H9 (cell line): ENCODE data around the gene SIGLEC1. TPM values are rescaled to one million over a fixed set of nuclear protein-coding genes. Genes with fewer than 3 reads are reported as not detected.

ENCODE experiments used
- DNase-seq: peaks from one replicate; pipeline ENCODE4 v3.0.0-alpha.2; 2017
- H2AFZ ChIP-seq: one replicate; pipeline ENCODE4 v1.6.1; 2013; ENCODE audit warnings: mild to moderate bottlenecking, low read length, control low read depth, moderate library complexity
- H2AK5ac ChIP-seq: 2 replicates; pipeline ENCODE4 v1.6.1; 2013; ENCODE audit warnings: low read length, control low read depth, mixed read lengths; ENCODE audit not compliant: insufficient read length
- H2BK120ac ChIP-seq: one replicate; pipeline ENCODE4 v1.6.1; 2013; ENCODE audit warnings: low read depth, mild to moderate bottlenecking, low read length, control low read depth, inconsistent platforms; ENCODE audit not compliant: poor library complexity, severe bottlenecking
- H2BK12ac ChIP-seq: 2 replicates; pipeline ENCODE4 v1.6.1; 2013; ENCODE audit warnings: low read length, control low read depth, mixed read lengths, low read depth; ENCODE audit not compliant: insufficient read length
- H2BK15ac ChIP-seq: 2 replicates; pipeline ENCODE4 v1.6.1; 2013; ENCODE audit warnings: low read depth, low read length, control low read depth
- H2BK20ac ChIP-seq: one replicate; pipeline ENCODE4 v1.6.1; 2013; ENCODE audit warnings: low read depth, mild to moderate bottlenecking, low read length, control low read depth, inconsistent platforms; ENCODE audit not compliant: poor library complexity, severe bottlenecking
- H2BK5ac ChIP-seq: 2 replicates; pipeline ENCODE4 v1.6.1; 2013; ENCODE audit warnings: low read length, control low read depth, mixed read lengths; ENCODE audit not compliant: insufficient read length
- H3K14ac ChIP-seq: 2 replicates; pipeline ENCODE4 v1.6.1; 2013; ENCODE audit warnings: low read length, control low read depth; ENCODE audit not compliant: insufficient read depth
- H3K18ac ChIP-seq: 2 replicates; pipeline ENCODE4 v1.6.1; 2013; ENCODE audit warnings: low read depth, mild to moderate bottlenecking, mixed read lengths, low read length, control low read depth; ENCODE audit not compliant: insufficient read length
- H3K23ac ChIP-seq: 2 replicates; pipeline ENCODE4 v1.6.1; 2013; ENCODE audit warnings: low read length, control low read depth, mixed read lengths, low read depth; ENCODE audit not compliant: insufficient read length
- H3K23me2 ChIP-seq: 2 replicates; pipeline ENCODE4 v1.6.1; 2013; ENCODE audit warnings: low read depth, mild to moderate bottlenecking, mixed read lengths, low read length, control low read depth; ENCODE audit not compliant: insufficient read length, poor library complexity, severe bottlenecking
- H3K27ac ChIP-seq: 2 replicates; pipeline ENCODE4 v1.5.1; 2013; ENCODE audit warnings: low read length, control low read depth, mixed read lengths, low read depth; ENCODE audit not compliant: insufficient read length
- H3K27me3 ChIP-seq: 2 replicates; pipeline ENCODE4 v1.6.1; 2013; ENCODE audit warnings: low read length, control low read depth, inconsistent platforms; ENCODE audit not compliant: insufficient read depth
- H3K4ac ChIP-seq: 2 replicates; pipeline ENCODE4 v1.6.1; 2013; ENCODE audit warnings: low read depth, mild to moderate bottlenecking, control low read depth, inconsistent platforms, low read length, moderate library complexity
- H3K4me1 ChIP-seq: 2 replicates; pipeline ENCODE4 v1.6.1; 2013; ENCODE audit warnings: low read length, control low read depth, inconsistent platforms; ENCODE audit not compliant: insufficient read depth
- H3K4me2 ChIP-seq: 2 replicates; pipeline ENCODE4 v1.6.1; 2013; ENCODE audit warnings: low read length, control low read depth, mixed read lengths; ENCODE audit not compliant: insufficient read length, insufficient read depth
- H3K56ac ChIP-seq: 2 replicates; pipeline ENCODE4 v1.6.1; 2013; ENCODE audit warnings: low read depth, mild to moderate bottlenecking, mixed read lengths, low read length, control low read depth; ENCODE audit not compliant: insufficient read length
- H3K79me1 ChIP-seq: 2 replicates; pipeline ENCODE4 v1.6.1; 2013; ENCODE audit warnings: low read depth, mild to moderate bottlenecking, moderate library complexity, low read length, control low read depth, inconsistent platforms; ENCODE audit not compliant: insufficient read depth, poor library complexity, severe bottlenecking
- H3K79me2 ChIP-seq: 2 replicates; pipeline ENCODE4 v1.6.1; 2013; ENCODE audit warnings: low read length, control low read depth, inconsistent platforms; ENCODE audit not compliant: insufficient read depth
- H3K9ac ChIP-seq: 2 replicates; pipeline ENCODE4 v1.6.1; 2013; ENCODE audit warnings: low read length, control low read depth, mixed read lengths; ENCODE audit not compliant: insufficient read length; ENCODE audit errors: extremely low read depth
- H3K9me3 ChIP-seq: one replicate; pipeline ENCODE4 v1.6.1; 2013; ENCODE audit warnings: low read depth, low read length, inconsistent platforms; ENCODE audit not compliant: control insufficient read depth
- H3T11ph ChIP-seq: one replicate; pipeline ENCODE4 v1.6.1; 2013; ENCODE audit warnings: mild to moderate bottlenecking, low read length, control low read depth, inconsistent platforms
- H4K20me1 ChIP-seq: one replicate; pipeline ENCODE4 v1.6.1; 2013; ENCODE audit not compliant: control insufficient read depth, insufficient read length, insufficient read depth
- H4K5ac ChIP-seq: 2 replicates; pipeline ENCODE4 v1.6.1; 2013; ENCODE audit warnings: low read depth, mild to moderate bottlenecking, mixed read lengths, low read length, control low read depth; ENCODE audit not compliant: insufficient read length
- H4K8ac ChIP-seq: replicated peaks from 2 replicates; pipeline ENCODE4 v1.6.1; 2013; ENCODE audit warnings: low read length, control low read depth, mixed read lengths, low read depth; ENCODE audit not compliant: insufficient read length
- H4K91ac ChIP-seq: 2 replicates; pipeline ENCODE4 v1.6.1; 2013; ENCODE audit warnings: low read depth, mild to moderate bottlenecking, moderate library complexity, mixed read lengths, low read length, control low read depth; ENCODE audit not compliant: insufficient read length
- H3K27ac Mint-ChIP-seq, 3 experiments: 2 replicates in 2 of 3; 3 replicates in 1 of 3; pipeline ENCODE4 v1.8.0; 2020 to 2021; ENCODE audit warnings: mixed read lengths in 3 of 3, mild to moderate bottlenecking in 1 of 3, moderate library complexity in 1 of 3
- H3K27me3 Mint-ChIP-seq: 2 replicates; pipeline ENCODE4 v1.8.0; 2021; ENCODE audit warnings: low read depth, mild to moderate bottlenecking, moderate library complexity, mixed read lengths
- H3K36me3 Mint-ChIP-seq, 3 experiments: 2 replicates in 2 of 3; 3 replicates in 1 of 3; pipeline ENCODE4 v1.8.0; 2020 to 2021; ENCODE audit warnings: low read depth in 3 of 3, mixed read lengths in 3 of 3; ENCODE audit not compliant: insufficient read depth in 1 of 3
- H3K4me1 Mint-ChIP-seq, 2 experiments: 2 replicates each; pipeline ENCODE4 v1.8.0; 2020; ENCODE audit warnings: mixed read lengths in 2 of 2
- H3K4me3 Mint-ChIP-seq, 2 experiments: 2 replicates in 1 of 2; 3 replicates in 1 of 2; pipeline ENCODE4 v1.8.0; 2020 to 2021; ENCODE audit warnings: mild to moderate bottlenecking in 2 of 2, mixed read lengths in 2 of 2, moderate library complexity in 1 of 2
- H3K9me3 Mint-ChIP-seq, 2 experiments: 2 replicates in 1 of 2; 3 replicates in 1 of 2; pipeline ENCODE4 v1.8.0; 2020; ENCODE audit warnings: mild to moderate bottlenecking in 2 of 2, mixed read lengths in 2 of 2, moderate library complexity in 1 of 2
- CTCF ChIP-seq: fragments of 200-600 bp; sonication (generic); conservative IDR thresholded peaks from 3 replicates; pipeline ENCODE4 v1.8.0; 2021; ENCODE audit warnings: antibody characterized with exemption, mild to moderate bottlenecking
- WGBS: extraction: QIAGEN DNeasy Blood & Tissue Kit; methylation state at CpG from one replicate; pipeline ENCODE4 v1.1.7; 2013; ENCODE audit warnings: missing lambda C conversion rate, low lambda C conversion rate, mixed read lengths; ENCODE audit not compliant: insufficient read length; ENCODE audit errors: extremely low coverage; 5-methylcytosine and 5-hydroxymethylcytosine counted together
- total RNA-seq: library from RNA; stranded (reverse); gene quantifications from 2 replicates; pipeline ENCODE4 v1.2.1, GENCODE V29; 2021

The SIGLEC1 gene
- total RNA-seq, 1 experiment from 2014 or later, result not detected

- Histone ChIP-seq H3K23ac (no peak overlapping the region), H2BK15ac (no peak overlapping the region), H3K4me1 (no peaks in the 10 kb centered on the region), H4K20me1 (no peaks in the 10 kb centered on the region), H2BK20ac (no peak overlapping the region), H3K4ac (no peak overlapping the region), H2BK12ac (no peak overlapping the region), H3K18ac (no peak overlapping the region), H4K5ac (no peak overlapping the region), H3K9ac (no peak overlapping the region), H3K27me3 (no peaks in the 10 kb centered on the region), H3K27ac (no peak overlapping the region), H2BK120ac (no peak overlapping the region), H4K8ac (no peak overlapping the region), H3K79me2 (no peaks in the 10 kb centered on the region), H4K91ac (no peak overlapping the region), H3K23me2 (no peaks in the 10 kb centered on the region), H2BK5ac (no peak overlapping the region), H2AK5ac (no peak overlapping the region), H3K9me3 (no peaks in the 10 kb centered on the region), H3T11ph (no peak overlapping the region), H3K79me1 (peaks cover 3% of the 10 kb centered on the region), H3K56ac (no peak overlapping the region), H3K14ac (no peak overlapping the region), H2AFZ (no peak overlapping the region), H3K4me2 (no peak overlapping the region)
- Mint-ChIP-seq H3K27me3 (no peaks in the 10 kb centered on the region), H3K4me1 (peaks cover 0 to 6% of the 10 kb centered on the region in 2 experiments; a peak in 3 of 4 replicates), H3K4me3 (no peak overlapping the region), H3K9me3 (no peaks in the 10 kb centered on the region), H3K27ac (no peak overlapping the region), H3K36me3 (peaks cover 20 to 37% (median 29%) of the 10 kb centered on the region in 3 experiments; a peak in 6 of 7 replicates)
- DNase-seq, result no peak
- TF ChIP-seq CTCF, result no peak
- WGBS, result no CpG with 5 or more reads among the region's 11 CpGs
Observed at GRCh38 chr20:3758566-3758965, 46.2 kb upstream of the SIGLEC1 start.
